Esophagus (tissue), 2 donors: ENCODE data around the gene ARHGEF19. TPM values are rescaled to one million over a fixed set of nuclear protein-coding genes. Genes with fewer than 3 reads are reported as not detected.

Source experiments
- H3K27ac ChIP-seq, 2 donors: one replicate each; pipeline ENCODE4 v1.5.1; 2013; ENCODE audit warnings: low read depth in 2 of 2, mild to moderate bottlenecking in 2 of 2, inconsistent platforms in 1 of 2, low read length in 1 of 2, moderate library complexity in 1 of 2
- H3K27me3 ChIP-seq, 2 donors: one replicate each; pipeline ENCODE4 v1.6.1; 2013; ENCODE audit warnings: low read length in 2 of 2, control low read depth in 1 of 2, mild to moderate bottlenecking in 1 of 2; ENCODE audit not compliant: insufficient read depth in 2 of 2, control insufficient read depth in 1 of 2
- H3K36me3 ChIP-seq, 2 donors: one replicate each; pipeline ENCODE4 v1.6.1; 2013; ENCODE audit warnings: low read length in 1 of 2; ENCODE audit not compliant: control insufficient read depth in 2 of 2, insufficient read depth in 2 of 2
- H3K4me1 ChIP-seq, 2 donors: one replicate each; pipeline ENCODE4 v1.6.1; 2013; ENCODE audit warnings: low read length in 1 of 2; ENCODE audit not compliant: control insufficient read depth in 2 of 2, insufficient read depth in 2 of 2
- H3K4me3 ChIP-seq, 2 donors: one replicate each; pipeline ENCODE4 v1.5.1; 2013; ENCODE audit warnings: low read length in 2 of 2, mild to moderate bottlenecking in 2 of 2, low read depth in 1 of 2, moderate library complexity in 1 of 2
- H3K9me3 ChIP-seq, 2 donors: one replicate each; pipeline ENCODE4 v1.6.1; 2013; ENCODE audit warnings: mild to moderate bottlenecking in 2 of 2, low read depth in 1 of 2, low read length in 1 of 2, moderate library complexity in 1 of 2; ENCODE audit not compliant: control insufficient read depth in 2 of 2, insufficient read depth in 1 of 2
- WGBS, 2 donors: extraction: QIAGEN DNeasy Blood & Tissue Kit; methylation state at CpG; one replicate each; pipeline ENCODE4 v1.1.7; 2013; 5-methylcytosine and 5-hydroxymethylcytosine counted together
- polyA plus RNA-seq, 2 donors: library from polyadenylated mRNA; stranded (reverse); fragments of 200-250 nt; gene quantifications; one replicate each; pipeline ENCODE4 v1.2.3, GENCODE V29; 2013
- donor health status: healthy with polysubstance abuse.
- donor health status: Bipolar disorder and iron deficiency.

Gene ARHGEF19
- polyA plus RNA-seq, 2 donors: 20.1 to 31.1 TPM

DNA sequence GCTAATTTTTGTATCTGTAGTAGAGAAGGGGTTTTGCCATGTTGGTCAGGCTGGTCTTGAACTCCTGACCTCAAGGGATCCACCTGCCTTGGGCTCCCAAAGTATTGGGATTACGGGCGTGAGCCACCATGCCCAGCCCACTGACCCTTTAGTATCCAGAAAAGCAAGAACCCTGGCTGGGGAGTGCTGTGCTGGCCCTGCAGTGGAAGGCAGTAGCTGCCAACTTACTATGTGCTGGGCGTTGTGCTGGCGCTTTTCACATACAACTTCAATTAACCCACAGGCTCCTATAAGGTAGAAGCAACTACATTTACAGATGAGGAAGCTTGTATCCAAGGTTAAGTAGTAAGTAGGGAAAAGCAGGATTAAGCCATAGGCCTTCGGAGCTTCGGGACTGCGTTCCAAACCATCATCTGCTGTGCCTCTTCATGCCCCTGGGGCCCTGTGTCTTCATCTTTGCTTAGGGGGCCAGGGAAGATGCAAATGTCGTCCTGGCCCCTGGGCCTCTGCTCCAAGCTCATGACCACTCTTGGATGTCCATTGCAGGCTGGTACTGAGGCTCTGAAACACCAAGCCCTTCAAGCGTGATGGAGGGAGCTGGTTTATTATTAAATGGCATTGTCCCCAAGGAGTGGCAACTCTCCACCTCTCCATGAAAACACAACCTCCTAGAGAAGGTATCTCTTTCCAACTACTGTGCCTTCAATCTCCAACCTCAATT is 33.2 kb upstream of the ARHGEF19 start:
- Histone ChIP-seq H3K27ac (no peak overlapping the region), H3K36me3 (peaks cover under 1 to 8% of the 10 kb centered on the region in 2 donors), H3K4me1 (peaks cover 4 to 20% of the 10 kb centered on the region in 2 donors), H3K9me3 (no peaks in the 10 kb centered on the region), H3K27me3 (no peaks in the 10 kb centered on the region), H3K4me3 (no peak overlapping the region)
- 88 to 90% methylated on average over 9 of the region's 9 CpGs for WGBS, 2 donors

DNA sequence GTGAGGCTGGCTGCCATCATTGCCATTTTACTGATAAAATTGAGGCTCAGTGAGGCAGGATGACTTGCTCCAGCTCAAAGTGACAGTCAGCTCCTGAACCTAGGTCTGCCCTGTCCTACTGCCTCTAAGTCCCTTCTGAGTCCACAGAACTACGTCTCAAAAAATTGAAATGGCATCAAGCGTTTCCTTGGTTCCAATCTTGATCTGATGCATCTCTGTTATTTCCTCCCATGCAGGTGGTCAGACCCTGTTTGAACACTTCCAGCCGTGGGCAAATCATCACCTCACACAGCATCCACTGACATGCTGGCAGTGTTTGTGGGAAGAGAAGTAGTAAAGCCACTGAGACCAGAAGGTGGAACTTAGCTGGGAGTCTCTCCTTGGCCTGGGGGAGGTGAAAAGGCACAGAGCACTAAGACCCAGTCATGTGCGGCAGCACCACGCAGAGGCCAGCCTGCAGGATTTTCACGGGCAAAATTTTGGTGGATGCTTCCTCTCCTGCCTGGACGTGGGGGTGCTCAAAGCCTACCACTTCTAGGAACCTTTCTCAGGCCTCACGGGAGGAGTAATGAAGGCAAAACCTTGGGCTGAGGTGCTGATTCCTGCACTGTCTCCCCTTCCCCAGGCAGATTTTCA is 32.3 kb upstream of the ARHGEF19 start:
- peaks cover 0 to 7% of the 10 kb centered on the region in 2 donors for H3K36me3 ChIP-seq
- H3K27ac ChIP-seq: no peak overlapping the region
- no peak overlapping the region for H3K4me3 ChIP-seq
- no peaks in the 10 kb centered on the region for H3K9me3 ChIP-seq
- peaks cover 4 to 20% of the 10 kb centered on the region in 2 donors for H3K4me1 ChIP-seq
- H3K27me3 ChIP-seq: no peaks in the 10 kb centered on the region
- WGBS, 2 donors: 76 to 77% methylated on average over 8 of the region's 8 CpGs

DNA sequence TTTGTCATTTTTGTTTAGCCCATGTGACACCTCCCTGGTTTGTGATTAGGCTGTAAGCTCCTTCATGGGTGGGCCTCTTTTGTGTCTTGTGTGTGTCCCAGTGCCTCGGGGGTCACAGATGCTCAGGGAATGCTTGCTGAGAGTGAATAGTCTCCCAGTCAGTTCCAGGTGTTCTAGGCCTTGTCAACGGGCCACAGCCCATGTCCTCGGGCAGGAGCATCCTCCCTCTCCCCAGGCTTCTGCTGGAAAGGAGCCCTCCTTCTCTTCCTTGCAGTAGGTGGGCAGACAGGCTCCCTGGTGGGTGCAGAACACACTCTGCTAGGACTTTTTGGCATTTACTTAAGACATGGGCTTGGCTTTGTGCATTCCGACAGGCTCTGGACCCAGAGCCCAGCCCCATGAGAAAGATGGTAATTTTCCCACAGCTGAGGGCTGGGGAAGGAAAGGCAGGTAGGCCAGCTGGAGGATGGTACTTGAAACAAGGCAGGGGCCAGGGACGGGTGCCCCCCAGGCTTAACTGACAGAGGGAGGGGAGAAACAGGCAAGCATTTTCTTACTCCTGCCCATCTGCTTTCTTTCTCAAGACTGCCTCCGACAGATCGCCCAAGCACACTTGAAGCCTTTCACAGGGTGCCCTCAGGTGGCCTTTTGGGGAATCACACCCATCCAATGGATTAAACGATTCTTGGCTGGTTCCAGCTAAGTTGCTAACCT is 31.6 kb upstream of the ARHGEF19 start:
- no peaks in the 10 kb centered on the region for H3K9me3 ChIP-seq
- 21 to 27% methylated on average over 8 of the region's 8 CpGs for WGBS, 2 donors
- peaks cover 0 to 7% of the 10 kb centered on the region in 2 donors for H3K36me3 ChIP-seq
- H3K4me1 ChIP-seq: peaks cover 4 to 20% of the 10 kb centered on the region in 2 donors
- no peak overlapping the region for H3K4me3 ChIP-seq
- no peaks in the 10 kb centered on the region for H3K27me3 ChIP-seq
- peak overlapping the region in 1 of 2 donors; percentile 65 for H3K27ac ChIP-seq

DNA sequence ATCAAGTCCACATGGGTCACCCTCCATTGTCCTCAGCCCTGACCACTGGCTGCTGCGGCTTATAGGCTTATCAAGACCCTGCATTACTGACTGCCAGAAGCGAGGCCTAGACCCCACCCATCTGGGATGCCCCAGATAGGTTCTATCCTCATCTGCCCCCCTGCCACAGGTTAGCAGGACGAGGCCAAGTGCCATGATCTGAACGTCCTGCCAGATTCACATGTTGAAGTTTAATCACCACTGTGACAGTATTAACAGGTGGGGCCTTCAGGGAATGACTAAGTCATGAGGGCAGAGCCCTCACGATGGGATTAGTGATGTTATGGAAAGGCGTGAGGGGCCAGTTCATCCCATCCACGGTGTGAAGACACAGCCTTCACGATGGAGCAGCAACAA is 30.8 kb upstream of the ARHGEF19 start:
- peaks cover 4 to 15% of the 10 kb centered on the region in 2 donors for H3K4me1 ChIP-seq
- WGBS, 2 donors: 60 to 71% methylated on average over 8 of the region's 8 CpGs

DNA sequence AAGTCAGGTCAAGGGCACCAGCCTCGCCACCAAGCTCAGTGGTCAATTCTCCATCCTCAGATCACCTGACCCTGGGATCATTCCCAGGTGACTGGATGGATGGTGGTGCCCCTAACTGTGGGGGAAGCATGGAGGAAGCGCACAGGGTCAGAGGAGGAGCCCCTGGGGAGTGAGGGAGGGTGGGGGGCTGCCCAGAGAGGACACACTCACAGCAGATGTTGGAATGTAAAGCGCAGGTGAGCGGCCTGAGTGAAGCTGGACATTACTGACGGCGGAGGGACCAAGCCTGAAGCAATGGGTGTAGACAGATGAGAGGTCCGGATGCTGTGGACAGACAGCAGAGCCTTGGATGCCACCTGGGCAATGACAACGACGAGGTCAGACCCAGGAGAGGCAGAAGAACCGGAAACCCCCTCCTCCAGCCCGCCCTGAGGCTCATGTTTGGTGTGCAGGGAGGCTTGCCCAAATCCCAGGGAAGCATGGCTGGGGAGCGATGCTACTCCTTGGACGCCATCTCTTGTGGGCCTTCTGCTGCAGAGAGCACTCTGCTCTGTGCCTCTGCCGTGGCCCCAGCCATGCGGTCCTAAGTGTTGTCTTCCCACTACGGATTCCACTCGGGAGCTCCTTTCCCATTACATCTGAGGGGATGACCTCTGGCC is 30.2 kb upstream of the ARHGEF19 start:
- H3K4me1 ChIP-seq: peaks cover 4 to 14% of the 10 kb centered on the region in 2 donors
- 84 to 87% methylated on average over 16 to 17 of the region's 17 CpGs for WGBS, 2 donors
- H3K36me3 ChIP-seq: peaks cover 0 to 7% of the 10 kb centered on the region in 2 donors
- no peaks in the 10 kb centered on the region for H3K9me3 ChIP-seq
- no peak overlapping the region for H3K4me3 ChIP-seq
- H3K27ac ChIP-seq: peak overlapping the region in 1 of 2 donors; percentile 18
- no peaks in the 10 kb centered on the region for H3K27me3 ChIP-seq

More for the DNA sequence above, 30.8 kb upstream of the ARHGEF19 start:
- Histone ChIP-seq H3K27me3 (no peaks in the 10 kb centered on the region), H3K36me3 (peaks cover 0 to 7% of the 10 kb centered on the region in 2 donors), H3K4me3 (no peak overlapping the region), H3K9me3 (no peaks in the 10 kb centered on the region), H3K27ac (peak overlapping the region in 1 of 2 donors; percentile 65)

DNA sequence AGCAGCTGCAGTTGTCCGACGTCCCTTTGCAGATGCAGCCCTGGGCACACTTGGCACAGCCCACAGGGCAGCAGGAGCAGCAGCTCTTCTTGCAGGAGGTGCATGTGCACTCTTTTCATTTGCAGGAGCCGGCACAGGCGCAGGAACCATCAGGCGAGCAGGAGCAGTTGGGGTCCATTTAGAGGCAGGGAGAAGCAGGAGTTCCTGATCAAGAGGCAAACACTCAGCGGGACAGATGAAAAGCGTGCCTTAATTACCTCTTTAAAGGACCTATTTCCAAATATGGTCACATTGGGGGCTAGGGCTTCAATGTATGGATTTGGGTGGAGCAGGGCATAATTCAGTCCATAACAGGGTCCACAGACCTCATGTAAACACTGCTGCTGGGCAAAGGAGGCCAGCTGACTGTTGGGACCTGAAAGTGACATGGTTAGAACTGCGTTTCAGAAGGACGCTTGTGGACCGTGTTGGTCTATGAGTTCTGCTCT is 28.8 kb upstream of the ARHGEF19 start:
- Histone ChIP-seq H3K36me3 (peaks cover 0 to 4% of the 10 kb centered on the region in 2 donors), H3K9me3 (no peaks in the 10 kb centered on the region), H3K4me3 (no peak overlapping the region), H3K27ac (no peak overlapping the region), H3K27me3 (no peaks in the 10 kb centered on the region), H3K4me1 (peaks cover 4 to 17% of the 10 kb centered on the region in 2 donors)
- 53 to 68% methylated on average over 10 of the region's 10 CpGs for WGBS, 2 donors

DNA sequence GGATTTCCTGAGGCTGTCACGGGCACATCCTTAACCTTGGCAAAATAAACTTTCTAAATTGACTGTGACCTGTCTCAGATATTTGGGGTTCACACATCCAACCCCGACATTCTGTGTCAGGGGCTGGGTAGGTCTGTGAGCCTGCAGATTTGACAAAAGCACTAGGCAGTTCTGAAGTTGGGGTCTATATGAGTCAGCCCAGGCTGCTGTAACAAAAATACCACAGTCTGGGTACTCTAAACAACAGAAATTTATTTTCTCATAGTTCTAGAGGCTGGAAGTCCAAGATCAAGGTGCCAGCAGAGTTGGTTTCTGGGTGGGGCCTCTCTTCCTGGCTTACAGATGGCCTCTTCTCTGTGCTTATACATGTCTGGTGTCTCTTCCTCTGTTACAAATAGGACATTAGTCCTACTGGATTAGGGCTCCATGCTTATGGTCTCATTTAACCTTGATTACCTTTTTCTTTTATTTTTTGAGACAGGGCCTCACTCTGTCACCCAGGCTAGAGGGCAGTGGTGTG is 27.6 kb upstream of the ARHGEF19 start:
- Histone ChIP-seq H3K4me3 (no peak overlapping the region), H3K9me3 (no peaks in the 10 kb centered on the region), H3K36me3 (no peaks in the 10 kb centered on the region), H3K27me3 (no peaks in the 10 kb centered on the region), H3K4me1 (peaks cover 4 to 21% of the 10 kb centered on the region in 2 donors), H3K27ac (no peak overlapping the region)
- WGBS, 2 donors: 89 to 96% methylated on average over 2 of the region's 2 CpGs

DNA sequence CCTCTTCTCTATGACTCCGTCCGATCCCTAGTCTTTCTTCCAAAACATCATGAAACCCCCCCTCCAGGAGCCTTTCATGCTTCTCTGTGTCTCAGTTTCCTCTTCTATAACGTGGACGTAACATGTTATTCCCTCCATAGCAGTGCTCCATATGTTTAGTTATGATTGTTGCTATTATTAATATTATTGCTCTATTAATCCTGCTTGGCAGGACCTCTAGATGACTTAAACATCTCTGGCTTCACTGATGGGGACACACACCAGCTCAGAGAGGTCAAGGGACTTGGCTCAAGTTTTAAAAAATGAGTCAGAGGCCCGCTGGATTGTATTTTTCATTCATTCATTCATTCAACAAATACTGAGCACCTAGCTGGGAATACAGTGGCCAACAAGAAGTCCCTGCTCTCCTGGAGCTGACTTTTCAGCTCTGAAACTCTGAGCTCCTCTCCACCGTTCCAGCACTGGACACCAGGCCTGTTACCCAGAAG is 24.9 kb upstream of the ARHGEF19 start:
- peaks cover 5 to 8% of the 10 kb centered on the region in 2 donors for H3K36me3 ChIP-seq
- H3K4me3 ChIP-seq: peak overlapping the region in 1 of 2 donors; percentile 61
- WGBS, 2 donors: 17 to 18% methylated on average over 6 of the region's 6 CpGs
- peak overlapping the region; percentile 92 to 99 for H3K27ac ChIP-seq
- no peaks in the 10 kb centered on the region for H3K9me3 ChIP-seq
- H3K4me1 ChIP-seq: peaks cover 0 to 13% of the 10 kb centered on the region in 2 donors
- H3K27me3 ChIP-seq: no peaks in the 10 kb centered on the region
